ENCODE data around the gene CD99.
"Not testable (repeated sequence)": the region's sequence is repeated elsewhere in the genome, so short reads cannot be mapped to it uniquely, and the experiment has no call there.

The CD99 gene, protein sequence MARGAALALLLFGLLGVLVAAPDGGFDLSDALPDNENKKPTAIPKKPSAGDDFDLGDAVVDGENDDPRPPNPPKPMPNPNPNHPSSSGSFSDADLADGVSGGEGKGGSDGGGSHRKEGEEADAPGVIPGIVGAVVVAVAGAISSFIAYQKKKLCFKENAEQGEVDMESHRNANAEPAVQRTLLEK

DNA sequence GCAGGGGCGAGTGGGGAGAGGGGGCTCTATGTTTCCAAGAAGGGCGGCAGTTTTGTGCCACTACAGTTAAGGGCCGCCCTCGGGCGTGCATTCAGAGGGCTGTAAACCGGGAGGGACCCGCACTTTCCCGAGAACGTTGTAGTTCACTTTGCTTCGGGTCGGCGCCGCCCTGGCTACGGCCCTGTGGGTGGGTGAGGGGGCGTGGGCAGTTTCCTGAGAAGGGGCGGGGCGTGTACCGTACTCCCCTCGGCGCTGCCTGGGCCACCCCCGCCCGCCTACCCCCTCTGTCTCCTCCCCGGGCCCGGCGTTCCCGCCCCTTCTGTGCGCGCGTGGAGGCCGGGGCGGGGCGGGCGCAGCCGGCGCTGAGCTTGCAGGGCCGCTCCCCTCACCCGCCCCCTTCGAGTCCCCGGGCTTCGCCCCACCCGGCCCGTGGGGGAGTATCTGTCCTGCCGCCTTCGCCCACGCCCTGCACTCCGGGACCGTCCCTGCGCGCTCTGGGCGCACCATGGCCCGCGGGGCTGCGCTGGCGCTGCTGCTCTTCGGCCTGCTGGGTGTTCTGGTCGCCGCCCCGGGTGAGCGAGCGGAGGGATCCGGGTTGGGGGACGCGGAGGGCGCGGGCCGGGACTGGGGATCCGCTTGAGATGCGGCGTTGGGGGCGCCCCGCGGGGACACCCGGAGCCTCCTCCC is at the start of gene CD99:
CD99 (plus strand) TSS at position 440 of the 687 bp plus-strand sequence; CDS start at position 506, 66 bp downstream.
- DNase-seq: peak; percentile 90

DNA sequence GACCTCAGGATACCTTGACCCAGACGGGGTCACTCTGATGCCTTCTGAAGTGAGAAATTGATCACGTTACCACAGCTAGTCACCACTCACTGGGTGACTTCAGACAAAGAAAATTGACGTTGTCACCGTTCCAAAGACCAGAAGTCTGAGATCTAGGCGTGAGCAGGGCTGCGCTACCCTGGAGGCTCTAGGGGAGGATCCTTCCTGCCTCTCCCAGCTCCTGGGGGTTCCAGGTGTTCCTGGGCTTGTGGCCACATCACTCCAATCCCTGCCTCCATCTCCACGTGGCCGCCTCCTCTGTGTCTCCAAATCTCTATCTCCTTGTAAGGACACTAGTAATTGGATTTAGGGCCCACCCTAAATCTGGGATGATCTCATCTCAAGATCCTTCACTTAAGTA is 48.9 kb upstream of the CD99 start:
- no peak for DNase-seq

DNA sequence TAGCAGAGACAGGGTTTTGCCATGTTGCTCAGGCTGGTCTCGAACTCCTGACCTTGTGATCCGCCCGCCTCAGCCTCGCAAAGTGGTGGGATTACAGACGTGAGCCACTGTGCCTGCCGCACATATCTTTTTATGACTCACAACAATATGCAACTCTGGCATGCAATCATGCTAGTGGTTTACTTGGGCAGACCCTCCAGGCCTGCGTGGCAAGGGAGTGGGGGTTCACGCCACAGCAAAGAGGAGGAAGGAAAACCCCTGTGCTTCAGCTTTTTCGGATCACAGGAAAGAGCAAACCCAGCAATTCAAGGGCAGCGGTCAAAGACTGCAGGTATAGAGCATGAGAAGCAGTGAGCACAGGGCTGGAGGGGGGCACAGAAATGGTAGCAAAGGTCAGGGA is 48.3 kb upstream of the CD99 start:
- no peak for DNase-seq

DNA sequence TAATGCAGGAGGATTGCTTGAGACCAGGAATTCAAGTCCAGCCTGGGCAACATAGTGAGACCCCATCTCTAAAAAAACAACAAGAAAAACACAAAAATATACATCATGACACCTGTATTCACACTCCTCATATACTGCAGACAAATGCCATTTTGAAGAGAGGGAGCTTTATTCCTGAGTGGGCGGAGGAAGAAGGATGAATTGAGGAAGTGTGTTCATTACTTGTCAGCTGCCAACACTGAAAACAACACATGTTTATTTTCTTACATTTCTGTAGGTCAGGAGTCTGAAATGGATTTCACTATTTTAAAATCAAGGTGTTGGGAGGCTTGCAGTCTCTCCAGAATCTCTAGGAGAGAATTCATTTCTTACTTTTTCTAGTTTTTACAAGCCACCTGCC is 47.2 kb upstream of the CD99 start:
- no peak for DNase-seq

DNA sequence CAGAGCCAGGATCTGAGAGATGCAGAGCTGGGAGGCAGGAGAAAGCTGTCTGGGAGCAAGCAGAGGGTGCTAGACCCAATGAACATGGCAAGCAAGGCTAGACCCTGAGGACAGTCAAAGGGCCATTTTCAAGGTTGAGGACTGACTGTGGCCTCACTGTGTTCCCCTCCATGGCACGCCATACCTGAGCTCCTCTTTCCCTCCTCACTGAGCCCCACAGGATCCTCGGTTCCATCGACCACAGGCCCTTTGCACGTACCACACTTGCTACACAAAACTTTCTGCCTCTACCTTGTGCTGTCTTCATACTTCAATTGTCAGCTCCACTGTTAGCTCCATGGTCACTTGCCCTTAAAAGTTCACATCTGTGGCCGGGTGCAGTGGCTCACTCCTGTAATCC is 45.5 kb upstream of the CD99 start:
- DNase-seq: no peak

DNA sequence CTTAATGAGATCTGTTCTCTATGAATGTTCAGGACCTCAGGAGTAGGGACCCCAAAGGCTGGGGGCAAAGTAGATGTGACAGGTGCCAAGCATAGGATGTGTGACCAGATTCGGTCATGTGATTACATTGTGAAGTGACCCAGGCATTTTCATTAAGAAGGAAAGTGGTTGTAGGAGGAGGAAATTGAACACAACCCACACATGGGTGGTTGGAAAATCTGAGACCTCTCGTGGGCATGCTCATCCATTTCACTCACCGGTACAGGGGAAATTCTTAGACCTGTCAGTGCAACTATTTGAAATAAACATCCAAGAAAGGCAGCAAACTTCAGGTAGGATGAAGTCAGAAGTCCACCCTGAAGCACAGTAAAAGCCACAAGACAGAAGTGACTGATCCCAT is 43.5 kb upstream of the CD99 start:
- DNase-seq: no peak

DNA sequence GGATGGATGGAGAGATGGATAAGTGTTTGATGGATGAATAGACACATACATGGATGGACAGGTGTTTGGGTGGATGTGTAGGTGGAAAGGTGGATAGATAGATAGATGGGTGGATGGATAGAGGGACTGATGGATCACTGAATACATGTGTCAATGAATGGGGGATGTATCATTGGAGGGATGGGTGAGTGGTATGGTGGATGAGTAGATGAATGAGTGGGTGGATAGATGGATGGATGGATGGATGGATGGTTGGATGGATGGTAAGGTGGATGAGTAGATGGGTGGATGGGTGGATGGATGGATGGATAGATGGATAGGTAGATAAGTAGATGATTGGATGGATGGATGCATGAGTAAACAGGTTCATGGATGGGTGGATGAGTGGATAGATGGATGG is 41.1 kb upstream of the CD99 start:
- DNase-seq: no peak

DNA sequence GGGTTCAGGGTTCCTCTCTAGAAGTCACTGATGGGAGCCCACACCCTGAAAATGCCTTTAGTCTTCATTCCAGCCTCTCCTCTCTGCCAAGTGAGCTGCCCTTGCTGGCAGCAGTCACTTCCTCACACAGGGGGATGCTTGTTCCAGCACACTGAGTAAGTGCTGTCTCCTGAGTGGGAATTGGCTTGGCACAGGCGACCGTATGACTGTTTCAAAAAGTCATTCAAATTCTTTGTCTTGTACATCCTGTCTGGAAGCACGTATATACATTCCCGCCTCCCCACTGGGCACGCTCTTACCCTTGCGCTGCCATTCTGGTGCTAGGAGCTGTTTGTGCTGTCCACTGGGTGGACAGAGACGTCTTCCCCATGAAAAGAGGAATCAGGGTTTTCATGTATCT is 40.2 kb upstream of the CD99 start:
- no peak for DNase-seq

DNA sequence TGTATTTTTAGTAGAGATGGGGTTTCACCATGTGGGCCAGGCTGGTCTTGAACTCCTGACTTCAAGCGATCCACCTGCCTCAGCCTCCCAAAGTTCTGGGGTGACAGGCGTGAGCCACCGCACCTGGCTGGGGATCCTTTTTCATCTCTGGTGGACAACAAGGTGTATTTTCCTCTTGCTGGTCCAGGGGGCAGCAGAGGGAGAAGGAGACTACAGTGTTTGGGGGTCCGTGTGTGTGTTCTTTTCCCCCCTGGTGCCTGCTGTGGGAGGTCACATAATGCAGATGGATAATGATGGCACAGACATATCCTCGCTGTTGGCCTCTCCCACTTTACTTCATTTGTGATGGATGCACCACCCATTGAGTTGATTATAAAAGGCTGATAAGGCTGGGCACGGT is 39.0 kb upstream of the CD99 start:
- no peak for DNase-seq

DNA sequence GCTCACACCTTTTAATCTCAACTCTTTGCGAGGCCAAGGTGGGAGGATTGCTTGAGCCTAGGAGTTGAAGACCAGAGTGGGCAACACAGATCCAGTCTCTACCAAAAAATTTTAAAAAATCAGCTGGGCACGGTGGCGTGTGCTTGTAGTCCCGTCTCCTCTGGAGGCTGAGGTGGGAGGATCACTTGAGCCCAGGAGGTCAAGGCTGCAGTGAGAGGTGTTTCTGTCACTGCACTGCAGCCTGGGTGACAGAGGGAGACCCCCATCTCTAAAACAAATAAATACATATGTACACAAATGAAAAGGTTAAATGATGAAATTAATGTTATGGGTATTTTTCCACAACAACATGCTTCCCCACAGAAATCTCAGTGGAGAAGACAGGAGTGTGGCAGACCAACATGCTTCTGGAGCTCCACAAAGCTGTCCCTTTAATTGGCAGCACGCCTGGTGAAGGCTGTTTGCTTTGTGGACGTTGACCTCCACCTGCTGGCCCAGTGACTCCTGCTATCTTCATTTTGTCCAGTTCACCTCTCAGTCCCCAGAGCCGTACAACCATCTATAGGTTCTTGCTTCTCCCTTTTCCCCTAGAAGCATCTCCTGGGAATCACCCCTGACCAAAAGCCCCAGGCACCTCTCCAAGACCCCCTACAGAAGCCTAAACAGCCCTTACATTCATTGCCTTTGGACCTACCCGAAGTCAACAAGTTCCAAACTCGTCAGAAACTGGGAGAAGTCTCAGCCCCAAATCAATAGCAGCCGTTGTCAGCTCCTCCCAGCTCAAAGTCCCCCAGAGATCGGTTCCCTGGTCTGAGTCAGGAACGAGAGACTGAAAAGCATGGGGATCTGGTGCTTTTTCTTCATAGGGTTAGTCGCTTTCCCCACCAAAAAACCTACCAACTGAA is 36.4 kb upstream of the CD99 start:
- no peak for DNase-seq

DNA sequence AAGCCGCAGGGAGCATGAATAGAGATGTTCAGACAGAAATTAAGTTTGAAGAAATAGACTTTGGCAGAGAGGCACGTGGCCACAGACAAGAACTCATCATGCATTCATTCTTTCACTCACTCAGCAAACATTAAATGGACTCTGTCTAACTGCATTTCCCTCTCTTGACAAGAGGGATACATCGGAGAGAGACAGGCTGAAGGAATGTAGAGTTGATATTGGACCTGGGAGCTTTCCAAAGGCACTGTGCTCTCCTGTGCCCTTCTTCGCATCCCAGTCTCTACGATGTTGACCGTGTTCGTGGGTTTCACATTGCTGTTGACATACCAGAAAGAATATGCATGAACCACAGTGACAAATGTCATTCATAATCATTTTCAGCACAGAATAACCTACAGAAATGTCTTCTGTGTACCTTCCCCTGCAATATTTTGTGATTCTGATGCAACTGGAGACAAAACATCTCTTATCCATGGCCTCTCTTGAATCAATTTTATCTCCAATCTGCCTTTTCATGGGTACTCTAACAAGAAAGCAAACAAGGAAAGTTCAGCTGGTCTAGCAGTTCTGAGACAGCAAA is 34.7 kb upstream of the CD99 start:
- no peak for DNase-seq

DNA sequence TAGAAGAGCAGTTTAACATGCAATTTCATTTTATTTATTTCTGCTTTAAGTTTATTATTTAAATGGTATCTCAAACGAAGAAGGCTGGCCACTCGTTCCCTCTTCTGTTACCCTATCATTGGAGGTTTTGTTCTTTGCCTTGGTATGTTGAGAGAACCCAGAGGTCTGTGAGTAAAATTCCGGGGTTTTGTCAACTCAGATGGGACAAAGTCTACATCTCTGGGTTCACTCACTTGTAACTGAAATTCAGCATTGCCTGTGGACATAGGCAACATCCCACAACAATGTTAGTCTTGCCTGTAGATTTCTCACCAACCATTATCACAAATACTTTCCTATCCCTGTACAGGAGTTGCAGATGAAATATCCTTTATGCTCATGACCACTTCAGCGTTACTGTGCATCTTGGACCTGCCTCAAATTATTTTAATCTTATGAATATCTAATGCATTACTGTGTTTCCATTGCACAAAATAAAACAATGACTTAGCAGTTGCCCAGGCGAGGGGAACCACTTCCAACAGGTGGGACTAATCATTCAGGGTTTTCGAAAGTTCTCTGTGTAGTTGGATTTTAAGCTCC is 33.5 kb upstream of the CD99 start:
- DNase-seq: no peak

DNA sequence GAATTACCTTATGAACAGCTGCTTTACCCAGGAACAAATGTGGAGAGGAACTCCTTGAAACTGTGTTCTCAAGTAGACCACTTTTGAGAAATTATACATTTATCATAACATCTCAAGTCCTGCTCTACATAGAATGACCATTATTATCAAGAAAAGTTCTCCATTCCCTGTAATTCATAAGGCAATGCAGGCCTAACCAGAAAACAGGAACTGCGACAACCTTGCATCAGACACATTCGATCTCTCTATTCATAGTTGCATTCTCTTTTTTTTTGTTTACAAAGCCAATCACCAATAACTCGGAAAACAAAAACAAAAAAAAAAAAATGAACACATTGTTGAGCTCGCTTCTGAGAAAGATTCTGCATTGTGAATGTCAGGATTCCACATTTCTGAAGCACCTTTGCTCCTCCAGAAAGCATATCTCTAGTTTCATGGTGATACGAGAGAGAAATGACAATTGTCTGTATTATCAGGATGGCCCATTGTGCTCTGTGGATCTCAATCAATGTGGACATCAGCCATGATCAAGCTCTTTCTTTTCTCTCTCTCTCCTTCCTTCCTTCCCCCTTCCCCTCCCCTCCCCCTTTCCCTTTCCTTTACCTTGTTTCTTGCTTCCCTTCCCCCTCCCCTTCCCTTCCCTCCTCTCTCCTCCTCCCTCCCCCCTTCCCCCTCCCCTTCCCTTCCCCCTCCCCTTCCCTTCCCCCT is 32.4 kb upstream of the CD99 start:
- DNase-seq: no peak

DNA sequence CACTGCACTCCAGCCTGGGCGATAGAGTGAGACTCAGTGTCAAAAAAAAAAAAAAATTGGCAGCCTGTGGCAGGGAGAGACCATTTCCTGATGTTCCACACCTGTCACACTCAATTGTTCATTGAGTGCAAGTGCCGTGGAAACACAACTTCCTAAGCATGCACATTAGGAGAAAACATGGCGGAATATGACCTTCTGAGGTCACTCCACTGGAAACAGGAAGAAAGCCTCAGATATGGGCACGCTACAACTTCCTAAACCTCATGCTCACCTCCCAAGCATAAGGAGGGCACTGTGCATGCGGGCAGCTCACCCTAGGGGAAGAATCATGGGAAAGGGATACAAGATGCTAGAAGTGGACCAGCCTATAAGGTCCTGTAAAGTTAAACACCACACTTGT is 28.5 kb upstream of the CD99 start:
- no peak for DNase-seq

DNA sequence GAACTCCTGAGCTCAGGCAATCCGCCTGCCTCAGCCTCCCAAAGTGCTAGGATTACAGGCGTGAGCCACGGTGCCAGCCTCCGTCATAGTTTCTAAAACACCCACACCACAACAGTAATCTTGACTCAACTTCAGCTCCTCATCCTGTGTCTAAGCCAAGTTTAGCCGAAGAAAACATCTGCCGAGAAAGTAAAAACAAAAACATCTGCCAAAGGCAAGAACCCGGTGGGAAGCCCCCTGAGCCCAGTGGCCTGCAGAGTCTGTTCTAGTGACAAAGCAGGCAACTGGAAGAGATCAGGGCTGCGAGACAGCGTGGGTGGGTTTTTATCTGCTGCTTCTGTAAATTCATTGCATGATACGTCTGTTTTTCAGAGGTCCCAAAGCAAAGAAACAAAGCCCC is 26.6 kb upstream of the CD99 start:
- no peak for DNase-seq

DNA sequence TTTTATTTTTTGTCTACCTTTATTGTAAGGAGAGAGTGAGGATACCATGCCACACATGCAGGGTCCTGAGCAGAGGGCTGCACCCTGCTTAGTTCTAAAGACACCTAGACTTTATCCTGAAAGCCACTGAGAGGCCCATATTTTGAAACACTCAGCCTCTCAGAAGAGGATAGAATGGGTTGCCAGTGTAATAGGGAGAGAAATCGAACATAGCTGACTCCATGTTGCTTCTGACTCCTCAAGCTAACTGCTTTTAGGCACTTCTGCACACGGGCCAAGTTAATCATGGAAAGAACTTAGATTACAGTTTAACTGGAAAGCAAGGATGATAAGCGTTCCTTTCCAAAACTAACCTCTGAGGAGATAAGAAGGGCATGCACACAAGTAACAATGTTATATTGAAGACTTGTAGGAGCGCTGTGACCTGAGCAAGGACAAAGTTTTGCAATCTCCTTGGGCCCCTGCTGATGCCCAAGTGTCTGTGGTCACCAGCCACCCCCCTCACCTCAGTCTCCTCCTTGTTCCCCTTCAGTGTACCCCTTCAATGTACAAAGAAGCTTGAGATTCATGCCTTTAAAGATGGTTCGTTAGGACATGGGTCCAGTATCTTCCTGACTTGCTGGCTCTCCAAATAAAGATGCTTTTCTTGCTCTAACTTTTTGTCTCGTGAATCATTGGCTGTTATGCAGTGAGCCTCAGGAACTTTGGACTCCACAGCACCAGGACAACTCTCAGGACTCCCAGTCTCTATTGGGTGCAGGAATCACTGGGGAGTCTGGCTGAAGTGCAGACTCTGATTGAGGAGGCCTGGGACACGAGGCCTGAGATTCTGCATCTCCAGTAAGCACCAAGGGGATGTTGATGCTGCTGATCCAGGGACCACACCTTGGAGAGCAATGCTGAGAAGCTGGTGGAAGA is 25.4 kb upstream of the CD99 start:
- no peak for DNase-seq

DNA sequence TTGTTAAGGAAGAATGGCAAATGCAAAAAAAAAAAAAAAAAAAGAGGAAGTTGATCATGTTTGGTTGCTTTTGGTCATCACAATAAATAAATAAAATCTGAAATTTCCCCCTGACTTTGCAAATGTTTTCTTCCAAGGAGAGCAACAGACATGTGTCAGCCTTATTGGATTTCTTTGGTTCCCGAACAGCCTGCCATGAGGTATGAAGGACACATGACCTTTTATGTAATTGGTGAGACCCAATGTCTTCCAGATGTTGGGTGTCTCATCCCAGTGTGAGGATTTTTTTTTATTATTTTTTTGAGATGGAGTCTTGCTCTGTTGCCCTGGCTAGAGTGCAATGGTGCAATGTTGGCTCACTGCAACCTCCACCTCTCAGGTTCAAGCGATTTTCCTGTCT is 24.6 kb upstream of the CD99 start:
- no peak for DNase-seq

DNA sequence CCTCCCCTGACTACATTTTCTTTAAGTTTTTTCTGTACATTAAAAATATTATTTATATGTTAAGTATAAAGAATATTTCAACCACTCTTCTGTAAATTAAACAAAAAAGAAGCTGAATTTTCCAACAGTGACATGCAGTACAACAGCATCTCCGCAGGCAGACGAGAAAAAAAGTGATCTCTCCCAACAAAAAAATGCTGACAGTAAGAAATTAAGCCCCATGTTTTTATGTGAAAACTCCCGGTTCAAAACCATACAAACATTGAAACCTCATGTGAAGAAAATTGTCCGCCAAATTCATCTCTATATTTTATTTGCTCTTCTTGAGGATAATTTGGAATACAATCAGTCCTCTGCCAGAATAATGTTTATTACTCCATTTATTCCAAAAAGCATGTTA is 20.1 kb upstream of the CD99 start:
- DNase-seq: no peak

DNA sequence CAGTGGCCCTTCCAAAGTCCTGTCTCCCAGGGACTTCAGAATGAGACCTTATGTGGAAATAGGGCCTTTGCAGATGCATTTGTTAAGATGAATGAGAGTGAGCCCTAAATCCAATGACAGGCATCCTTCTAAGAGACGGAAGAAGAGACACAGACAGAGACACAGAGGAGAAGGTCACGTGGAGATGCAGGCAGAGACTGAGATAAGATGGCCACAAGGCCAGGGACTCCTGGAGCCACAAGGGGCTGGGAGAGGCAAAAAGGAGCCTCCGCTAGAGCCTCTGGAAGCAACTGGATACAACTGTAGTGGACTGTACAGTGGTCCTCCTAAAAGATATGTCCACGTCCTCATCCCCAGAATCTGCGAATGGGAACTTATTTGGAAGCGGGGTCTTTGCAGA is 19.0 kb upstream of the CD99 start:
- no peak for DNase-seq

DNA sequence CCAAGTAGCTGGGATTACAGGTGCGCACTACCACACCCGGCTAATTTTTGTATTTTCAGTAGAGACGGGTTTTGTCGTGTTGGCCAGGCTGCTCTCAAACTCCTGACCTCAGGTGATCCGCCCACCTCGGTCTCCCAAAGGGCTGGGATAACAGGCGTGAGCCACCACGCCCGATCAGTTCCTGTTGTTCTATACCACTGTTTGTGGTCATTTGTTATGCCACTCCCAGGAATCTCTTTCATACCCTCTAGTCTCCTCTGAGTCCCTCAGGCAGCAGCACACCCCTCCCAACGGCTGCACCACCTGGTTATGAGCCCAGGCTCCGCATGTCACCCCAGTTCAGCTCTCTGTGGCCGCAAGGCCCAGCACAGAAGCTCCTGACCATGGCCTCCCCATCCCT is 17.5 kb upstream of the CD99 start:
- no peak for DNase-seq

DNA sequence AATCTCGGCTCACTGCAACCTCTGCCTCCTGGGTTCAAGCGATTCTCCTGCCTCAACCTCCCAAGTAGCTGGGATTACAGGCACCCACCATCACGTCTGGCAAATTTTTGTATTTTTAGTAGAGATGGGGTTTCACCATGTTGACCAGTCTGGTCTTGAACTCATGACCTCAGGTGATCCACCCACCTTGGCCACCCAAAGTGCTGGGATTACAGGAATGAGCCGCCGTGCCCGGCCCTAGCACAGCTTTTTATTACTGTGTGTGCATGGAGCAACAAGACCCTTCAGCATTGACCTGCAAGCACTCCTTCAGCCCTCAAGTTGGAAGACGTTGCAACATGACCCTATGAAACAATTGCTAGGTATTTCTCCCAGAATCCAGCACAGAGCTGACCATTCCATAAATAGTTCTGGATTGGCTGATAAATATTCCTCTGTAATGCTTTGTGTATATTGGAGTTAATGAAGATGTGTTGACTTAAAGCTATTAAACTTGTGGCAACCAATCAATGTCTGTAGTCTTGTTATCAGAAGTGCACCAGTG is 15.4 kb upstream of the CD99 start:
- not testable (repeated sequence) for DNase-seq

All from activated CD4-positive, alpha-beta T cell treated with anti-CD3 and anti-CD28 coated beads, Interleukin-2, amount 50 U/mL, for 16 hours (primary cell).